ENCODE results near the gene CTSO.
"Not testable (repeated sequence)": the region's sequence is repeated elsewhere in the genome, so short reads cannot be mapped to it uniquely, and the experiment has no call there.

Gene CTSO

DNA sequence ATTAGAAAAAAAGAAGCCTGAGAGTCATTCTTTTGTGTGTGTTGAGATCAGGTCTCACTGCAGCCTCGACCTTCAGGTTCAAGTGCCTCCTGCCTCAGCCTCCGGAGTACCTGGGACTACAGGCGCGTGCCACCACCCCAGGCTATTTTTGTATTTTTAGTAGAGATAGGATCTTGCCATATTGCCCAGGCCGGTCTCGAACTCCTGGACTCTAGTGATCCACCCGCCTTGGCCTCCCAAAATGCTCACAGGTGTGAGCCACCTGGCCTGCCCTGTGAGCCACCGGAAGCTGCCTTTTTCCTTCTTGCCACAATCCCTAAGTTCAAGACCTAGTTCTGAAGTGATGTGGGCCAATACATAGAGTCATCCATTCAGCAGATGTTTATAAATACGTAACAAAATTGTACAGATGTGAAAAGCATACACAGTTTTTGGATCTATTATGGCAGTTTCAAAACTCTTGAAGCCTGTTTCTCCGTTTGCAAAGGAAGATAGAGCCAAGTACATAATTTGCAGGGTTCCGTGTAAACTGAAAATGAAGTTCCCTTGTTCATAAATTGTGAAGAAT lies 536 bp upstream of the CTSO start:
- DNase-seq = no peak

DNA sequence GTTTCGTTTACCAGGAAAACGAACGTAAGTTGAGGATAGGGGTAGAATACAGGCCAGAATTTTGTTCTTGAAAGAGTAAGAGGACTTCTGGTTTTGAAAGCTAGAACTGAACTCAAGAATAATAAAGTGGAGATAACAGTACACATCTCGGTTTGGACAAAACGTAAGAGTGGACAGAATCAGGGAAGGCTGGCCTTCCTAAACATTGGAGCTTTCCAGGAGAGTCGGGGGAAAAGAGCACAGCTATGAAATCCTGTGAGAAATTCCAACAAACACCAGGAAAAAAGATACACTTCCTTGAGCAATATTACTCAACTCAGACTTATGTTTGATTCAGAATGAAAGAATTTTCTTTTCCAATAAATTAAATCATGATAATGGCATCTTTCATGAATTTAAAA lies 1.2 kb downstream of the CTSO start:
- DNase-seq = no peak

DNA sequence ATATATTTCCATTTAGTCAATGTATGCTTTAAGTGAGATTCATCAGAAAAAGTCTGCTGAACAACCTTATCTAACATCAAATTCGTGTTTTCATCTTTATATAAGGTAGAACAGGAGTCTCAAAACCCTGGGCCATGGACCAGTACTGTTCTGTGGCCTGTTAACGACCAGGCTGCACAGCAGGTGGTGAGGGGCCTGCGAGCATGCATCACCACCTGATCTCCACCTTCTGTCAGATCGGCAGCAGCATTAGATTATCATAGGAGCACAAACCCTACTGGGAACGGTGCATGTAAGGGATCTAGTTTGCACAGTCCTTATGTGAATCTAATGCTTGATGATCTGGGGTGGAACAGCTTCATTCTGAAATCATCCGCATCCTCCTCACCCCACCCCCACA lies 3.2 kb downstream of the CTSO start:
- no peak for DNase-seq

DNA sequence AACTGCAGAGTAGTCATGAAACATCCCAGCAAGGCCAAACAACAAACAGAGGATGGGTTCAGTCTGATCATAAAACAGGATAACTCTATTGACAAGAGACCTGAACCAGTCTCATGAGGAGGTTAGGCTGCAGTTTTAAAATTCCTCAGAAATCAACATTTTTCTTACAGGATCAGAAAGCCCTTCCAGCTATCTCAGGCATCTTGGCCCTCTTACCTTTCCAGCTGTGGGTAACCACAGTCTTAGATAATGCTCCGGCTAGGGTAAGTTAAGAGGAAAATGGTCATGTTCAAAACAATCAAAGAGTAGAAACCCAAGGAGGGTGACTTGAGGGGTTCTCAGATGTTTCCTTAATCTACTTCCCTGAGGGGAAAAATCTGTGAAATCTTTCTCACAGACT lies 5.1 kb downstream of the CTSO start:
- DNase-seq = no peak

DNA sequence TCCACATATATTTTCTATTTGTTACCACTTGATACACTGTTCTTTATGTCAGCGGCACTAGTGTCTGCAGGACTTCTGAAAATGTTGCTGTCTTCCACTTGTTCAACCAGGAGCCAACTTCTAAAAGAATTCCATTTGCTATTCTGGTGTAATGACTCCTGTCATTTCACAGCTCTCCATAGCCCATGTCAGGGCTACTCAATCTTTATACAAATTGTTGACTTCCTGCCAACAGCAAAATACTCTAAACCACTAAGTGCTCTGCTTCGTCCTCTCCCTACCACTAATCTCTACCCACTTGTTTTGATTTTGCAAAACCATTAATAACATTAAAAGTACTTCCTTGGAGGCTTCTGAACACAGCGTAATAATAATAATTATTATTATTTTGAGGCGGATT lies 7.2 kb downstream of the CTSO start:
- DNase-seq = no peak

DNA sequence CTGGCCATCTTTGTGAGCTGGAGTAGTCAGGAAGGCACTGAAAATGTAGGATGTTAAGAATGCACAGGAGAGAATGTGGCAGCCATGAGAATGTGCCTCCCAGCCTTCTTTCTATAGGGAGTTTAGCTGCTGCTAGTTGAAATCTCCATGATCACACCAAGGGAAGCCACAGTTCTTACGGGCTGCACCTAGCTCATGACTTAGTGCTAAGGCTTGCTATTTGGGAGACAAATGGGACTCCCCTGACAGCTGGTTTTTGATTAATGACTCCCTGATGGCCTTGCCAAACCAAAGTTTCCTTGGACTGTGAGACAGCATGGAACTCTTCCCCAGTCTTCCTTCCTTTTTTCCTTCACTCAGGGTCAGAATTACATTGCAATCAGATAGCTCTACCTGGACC lies 9.2 kb downstream of the CTSO start:
- DNase-seq = no peak

DNA sequence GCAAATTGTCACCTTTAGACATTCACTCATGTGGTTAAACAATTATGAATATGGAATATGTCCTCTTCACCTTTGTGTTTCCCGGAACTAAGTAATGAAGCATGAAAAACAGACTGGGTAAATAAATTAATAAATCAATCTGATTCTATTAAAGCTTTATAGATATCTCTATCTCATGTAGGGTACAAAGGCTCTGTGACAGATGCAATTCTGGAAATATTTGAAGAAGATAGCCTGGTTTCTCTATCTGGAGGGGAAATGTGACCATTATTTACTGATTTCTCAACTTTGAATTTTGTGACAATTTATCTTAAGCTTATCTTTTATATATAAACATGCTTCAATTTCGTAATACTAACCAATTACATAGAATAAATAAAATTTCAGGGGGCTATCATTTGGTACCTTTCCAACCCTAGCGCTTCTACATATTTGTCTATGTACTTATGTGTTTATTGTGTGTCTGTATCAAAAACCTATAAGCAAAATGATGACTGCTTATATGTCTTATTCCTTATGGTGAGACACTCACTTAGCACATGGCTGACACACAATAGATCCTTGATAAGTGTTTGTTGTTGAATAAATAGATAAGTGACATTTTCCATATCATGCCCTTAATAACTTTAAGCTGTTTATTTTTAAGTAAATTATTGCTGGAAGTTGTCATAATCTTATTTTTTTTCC lies 9.9 kb downstream of the CTSO start:
- no peak for DNase-seq

DNA sequence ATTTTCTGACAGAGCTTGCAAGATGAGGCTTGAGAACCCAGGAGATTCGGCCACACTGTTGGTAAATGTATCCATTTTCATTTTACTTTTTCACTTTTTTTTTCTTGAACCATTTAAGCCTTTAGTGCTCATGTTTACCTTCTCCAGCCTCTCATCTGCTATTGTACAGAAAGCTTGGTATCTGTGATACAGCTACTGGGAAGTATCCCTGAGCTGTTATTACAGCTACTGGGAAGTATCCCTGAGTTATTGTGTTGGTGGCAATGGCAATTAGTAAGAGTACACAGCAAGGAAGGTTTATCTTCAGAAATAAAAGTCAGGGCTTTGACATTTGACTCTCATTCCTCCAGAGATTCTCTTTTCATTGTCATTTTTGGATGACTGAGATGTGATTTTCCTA lies 11.8 kb downstream of the CTSO start:
- DNase-seq = no peak

DNA sequence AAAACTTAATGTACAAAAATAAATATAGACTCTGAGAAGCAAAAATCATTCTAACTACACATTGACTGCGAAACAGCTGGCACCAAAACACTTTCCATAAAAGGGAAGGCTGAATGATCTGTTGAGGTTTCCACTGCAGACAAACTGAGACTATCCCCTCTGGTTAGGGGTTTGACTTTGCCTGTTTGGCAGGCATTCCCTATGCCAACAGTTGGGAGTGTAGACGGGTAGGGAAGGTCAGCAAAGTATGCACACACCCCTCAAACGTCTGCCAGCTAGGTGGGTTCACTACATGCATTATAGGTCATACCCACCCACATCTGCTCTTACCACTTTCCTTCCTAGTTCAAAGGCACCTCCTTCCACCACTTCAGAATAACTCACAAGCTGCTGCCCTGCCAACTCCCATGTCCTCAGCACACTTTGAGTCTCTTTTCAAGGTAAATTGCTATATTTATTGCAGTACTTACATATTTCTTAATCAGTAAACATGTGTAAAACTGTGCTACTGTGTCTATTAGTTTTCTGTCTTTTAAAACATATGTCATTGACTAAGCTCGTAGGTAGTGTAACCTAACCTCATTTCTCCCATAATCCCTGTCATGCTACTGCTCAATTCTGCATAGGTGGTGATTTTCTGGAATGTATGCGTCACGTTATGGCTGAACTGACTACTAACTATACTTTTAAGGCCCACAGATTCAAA lies 12.4 kb downstream of the CTSO start:
- no peak for DNase-seq

DNA sequence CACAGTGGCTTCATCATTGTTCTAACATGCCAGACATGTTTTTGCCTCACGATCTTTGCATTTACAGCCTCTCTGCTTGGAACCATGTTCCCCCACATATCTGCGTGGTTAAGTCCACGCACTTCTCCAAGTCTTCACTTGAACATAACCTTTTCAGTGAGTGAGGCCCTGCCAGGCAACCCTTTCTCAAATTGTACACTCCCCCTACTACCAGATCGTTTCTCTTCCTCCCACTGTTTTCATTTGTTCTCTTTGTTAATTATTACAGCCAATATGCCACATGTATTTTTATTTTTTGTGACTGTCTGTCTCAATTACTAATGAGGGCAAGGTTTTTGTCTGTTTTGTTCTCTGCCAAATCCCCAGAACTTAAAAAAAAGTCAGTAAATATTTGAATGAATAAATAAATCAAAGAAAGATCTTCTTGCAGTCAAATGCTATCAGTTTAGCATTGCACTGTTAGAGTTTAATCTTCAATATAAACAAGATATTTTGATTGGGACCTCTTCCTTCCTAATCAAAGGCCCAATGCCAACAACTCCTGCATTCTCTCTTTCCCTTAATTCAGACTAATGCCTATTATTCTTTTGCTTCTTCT lies 18.2 kb downstream of the CTSO start:
- no peak for DNase-seq

DNA sequence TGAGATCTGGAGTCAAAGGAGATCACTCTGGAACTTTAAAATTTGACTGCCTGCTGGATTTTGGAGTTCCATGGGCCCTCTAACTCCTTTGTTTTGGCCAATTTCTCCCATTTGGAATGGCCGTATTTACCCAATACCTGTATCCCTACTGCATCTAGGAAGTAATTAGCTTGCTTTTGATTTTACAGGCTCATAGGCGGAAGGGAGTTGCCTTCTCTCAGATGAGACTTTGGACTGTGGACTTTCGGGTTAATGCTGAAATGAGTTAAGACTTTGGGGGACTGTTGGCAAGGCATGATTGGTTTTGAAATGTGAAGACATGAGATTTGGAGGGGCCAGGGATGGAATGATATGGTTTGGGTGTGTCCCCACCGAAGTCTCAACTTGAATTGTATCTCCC lies 19.0 kb downstream of the CTSO start:
- DNase-seq = not testable (repeated sequence)

DNA sequence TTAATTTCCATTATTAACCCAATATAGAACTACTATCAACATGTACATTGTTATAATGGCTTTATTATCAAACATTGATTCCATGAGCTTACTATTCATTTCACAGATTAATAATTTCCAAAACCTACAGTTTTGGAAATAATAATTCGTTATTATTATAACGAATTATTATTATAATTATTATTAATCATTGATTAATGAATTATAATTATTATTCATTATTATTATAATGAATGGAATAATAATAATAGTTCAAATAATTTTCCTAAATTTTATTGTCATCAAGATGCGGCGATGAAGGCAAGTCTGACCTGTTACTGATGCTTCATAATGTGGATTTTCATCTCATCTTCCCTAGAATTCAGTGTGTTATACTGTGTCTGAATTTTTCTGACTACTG lies 22.0 kb downstream of the CTSO start:
- DNase-seq = no peak

DNA sequence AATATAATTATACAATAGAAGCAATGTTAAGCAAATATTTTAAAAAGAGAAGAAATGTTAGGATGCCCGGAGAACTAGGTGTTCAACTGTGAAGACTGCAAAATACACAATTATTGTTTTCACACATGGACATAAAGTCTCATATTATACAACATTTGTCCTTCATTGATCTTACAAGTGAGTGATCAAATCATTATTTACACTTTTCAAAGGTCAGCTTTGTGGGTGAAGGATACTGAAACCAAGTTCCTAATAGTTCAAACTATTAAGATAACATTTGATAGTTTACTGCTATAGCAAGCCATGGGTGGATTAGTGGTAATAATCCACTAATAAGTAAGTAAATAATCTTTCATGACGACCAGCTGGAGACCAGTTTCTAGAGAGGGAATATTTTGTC lies 23.3 kb downstream of the CTSO start:
- DNase-seq = no peak

DNA sequence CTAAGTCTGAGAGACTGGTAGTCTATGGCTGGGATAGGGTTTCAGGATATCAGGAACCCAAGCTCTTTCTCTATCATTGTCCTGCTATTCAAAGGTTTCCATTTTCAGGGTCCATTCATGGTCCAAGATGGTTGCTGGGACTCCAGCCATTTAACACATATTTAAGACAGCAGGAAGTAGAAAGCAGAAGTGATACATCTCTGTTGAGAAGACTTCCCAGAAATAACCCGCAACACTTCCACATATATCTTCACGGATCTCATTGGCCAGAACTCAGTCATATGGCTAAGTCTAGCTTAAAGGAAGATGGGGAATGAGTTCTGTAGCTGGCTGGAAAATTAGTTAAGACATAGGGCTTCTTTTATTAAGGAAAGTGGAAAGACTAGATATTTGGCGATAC lies 23.8 kb downstream of the CTSO start:
- DNase-seq = no peak

DNA sequence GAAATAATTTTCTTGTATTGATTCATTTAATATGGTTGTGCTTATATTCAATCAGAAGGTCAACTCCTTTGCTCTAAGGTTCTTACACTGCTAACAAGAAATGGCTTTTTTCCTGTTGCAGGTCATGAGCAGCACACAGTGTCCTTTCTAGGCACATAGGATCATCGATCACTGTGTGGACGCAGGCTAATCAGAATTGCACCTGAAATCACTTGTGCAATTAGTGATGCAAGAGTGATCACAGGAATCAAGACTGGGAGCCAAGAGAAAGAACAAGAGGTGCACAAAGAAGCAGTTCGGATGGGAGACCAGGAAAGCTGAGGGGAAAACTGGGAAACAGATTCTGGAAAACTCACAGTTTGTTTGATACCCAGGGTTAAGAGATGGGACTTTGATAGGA lies 29.0 kb downstream of the CTSO start:
- DNase-seq = no peak

DNA sequence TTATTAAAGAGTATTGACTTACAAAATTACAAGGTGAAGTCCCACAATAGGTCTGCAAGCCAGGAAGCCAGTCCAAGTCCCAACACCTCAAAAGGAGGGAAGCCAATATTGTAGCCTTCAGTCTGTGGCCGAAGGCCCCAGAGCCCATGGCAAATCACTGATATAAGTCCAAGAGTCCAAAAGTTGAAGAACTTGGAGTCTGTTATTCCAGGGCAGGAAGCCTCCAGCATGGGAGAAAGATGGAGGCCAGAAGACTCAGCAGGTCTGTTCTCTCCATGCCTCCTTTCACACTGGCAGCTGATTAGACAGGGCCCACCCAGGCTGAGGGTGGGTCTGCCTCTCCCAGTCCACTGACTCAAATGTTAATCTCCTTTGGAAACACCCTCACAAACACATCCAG lies 32.1 kb downstream of the CTSO start:
- no peak for DNase-seq

DNA sequence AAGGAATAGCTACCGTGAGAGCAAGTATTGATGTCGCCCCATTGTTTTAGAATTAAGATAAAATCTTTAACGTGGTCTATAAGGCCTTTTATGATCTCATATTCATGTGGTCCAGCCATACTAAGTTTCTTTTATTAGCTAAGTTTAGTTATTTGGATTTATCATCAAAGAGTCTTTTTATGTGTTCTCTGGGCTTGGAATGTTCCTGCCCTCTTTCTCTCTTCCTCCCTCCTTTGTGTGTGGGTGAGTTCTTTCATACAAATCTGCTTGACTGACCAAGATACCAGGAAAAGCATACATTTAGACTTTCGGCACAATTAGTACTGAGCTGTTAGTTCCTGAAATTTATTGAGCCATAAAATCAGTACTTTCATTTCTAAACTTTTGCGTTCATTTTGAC lies 38.9 kb downstream of the CTSO start:
- DNase-seq = no peak

DNA sequence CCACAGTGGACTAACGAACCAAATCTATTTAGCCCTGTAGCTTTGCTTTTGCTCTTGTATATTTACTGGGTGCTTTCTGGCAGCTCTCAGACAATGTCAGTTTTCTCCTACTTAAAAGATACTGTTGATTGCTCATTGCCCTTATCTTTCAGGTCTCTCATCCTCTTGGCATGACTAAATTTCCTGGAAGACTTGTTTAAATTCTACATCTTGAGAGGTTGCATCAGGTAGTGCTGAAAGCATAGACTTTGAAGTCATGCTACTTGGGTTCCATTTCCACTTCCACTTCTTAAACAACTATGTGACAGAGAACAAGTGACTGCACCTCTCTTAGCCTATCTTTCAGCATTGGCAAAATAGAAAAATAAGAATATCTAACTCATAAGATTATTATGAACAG lies 41.8 kb downstream of the CTSO start:
- no peak for DNase-seq

DNA sequence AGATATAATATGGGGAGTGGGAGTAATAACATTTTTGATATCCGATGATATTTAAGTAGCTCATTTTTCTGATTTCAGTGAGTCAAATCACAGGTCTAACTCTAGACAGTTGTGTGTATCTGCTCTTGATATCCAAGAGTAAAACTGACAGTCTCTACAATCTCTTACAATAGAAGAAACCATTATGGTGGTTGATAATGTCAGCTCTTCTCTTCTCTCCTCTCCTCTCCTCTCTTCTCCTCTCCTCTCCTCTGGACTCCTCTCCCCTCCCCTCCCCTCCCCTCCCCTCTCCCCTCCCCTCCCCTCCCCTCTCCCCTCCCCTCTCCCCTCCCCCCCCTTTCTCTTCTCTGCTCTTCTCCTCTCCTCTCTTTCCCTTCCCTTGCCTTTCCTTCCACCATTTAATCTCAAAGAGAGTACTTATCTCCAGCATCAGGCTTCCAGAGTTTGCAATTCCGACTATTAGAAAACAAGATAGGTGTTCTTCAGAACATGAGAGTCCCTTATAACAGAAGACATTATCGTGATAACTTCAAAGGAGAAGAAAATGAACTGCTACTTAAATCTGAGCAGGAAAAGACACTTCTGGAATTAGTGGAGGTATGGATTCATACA lies 43.9 kb downstream of the CTSO start:
- no peak for DNase-seq

DNA sequence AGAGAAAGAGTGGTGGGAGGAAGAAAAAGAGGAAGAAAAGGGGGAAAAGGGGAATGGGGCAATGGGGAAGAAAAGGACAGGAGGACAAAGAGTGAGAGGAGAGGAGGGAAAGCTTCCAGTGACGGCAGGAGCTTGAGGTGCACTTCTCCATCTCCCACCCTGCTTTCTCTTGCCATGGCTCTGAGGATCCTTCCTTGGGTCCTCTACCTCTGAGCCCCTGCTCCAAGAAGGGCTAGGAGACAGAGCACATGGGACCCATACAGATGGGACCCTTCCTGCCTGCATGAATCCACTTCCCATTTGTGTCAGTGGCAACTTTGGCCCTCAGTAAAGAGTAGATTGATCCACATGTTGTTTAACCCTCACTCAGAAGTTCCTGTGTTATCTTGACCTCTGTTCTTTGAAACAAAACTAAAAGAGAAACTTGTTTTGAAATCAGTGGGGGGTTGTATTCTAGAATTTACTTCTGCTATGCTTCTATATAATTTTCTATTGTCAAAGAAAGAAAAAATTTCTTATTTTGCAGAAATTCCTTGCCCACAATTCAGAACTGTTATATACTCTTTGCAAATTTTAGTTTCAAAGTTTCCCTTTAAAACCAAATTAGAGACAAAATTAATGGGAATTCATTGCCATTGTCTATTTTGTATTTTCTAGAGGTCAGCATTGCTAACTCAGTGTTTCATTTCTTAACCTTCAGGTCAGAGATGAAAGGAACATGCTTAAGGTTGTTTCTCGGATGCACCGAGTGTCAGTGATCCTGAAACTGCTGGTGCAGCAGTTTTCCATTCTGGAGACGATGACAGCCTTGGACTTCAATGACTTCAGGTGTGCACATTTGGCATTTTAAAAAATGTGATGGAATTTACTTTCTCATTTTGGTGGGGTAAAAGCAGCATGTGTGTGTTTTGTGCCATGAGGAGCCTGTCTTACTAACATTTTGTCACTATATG lies 45.2 kb downstream of the CTSO start:
- DNase-seq = no peak

DNA sequence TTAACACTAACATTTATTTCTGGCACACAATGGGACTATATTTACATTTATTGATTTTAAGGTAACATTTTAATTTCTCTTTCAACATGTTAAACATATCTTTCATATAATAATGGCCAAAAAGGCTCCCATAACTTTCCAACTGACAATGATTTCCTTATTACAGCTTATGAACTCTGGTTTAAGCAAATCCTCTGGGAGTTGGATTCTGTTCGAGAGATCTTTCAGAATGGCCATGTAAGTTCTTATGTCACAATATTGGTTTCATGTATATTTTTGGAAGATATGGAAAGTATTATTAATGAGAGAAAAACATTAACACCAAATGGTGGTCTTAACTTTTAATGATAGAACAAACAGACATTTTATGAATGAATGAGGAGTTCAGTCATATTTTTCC lies 46.1 kb downstream of the CTSO start:
- no peak for DNase-seq

DNA sequence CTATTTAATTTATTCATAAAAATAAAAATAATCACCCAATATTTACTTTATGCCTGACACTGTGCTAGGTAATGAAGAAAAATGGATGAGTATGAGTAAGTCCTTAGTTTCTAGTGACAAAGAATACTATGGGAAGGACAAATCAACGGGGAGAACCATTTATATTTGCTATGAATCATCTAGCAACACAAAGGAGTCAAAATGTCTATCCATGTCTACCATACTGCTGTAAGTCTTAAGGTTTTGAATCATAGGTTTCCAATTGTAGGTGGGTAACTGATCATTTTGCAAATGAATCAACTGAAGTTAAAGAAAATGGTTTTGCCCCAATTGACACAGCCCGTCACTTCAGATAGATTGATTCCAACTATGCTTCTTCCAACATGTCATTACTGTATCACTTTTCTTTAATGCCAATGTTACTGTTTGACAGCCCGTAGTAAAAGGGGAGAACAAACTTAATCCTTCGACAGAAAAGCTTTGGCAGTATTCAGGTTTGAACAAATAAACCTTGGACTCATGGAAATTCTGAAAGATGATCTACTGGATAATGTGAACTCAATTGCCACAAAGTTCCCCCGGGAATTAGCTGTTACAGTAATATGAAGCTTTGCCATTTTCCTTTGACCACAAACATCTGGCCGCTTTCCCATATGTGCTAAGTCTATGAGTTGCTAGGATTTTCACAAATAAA lies 47.0 kb downstream of the CTSO start:
- no peak for DNase-seq
